ENCODE results near the gene MDFI.

MDFI gene

DNA sequence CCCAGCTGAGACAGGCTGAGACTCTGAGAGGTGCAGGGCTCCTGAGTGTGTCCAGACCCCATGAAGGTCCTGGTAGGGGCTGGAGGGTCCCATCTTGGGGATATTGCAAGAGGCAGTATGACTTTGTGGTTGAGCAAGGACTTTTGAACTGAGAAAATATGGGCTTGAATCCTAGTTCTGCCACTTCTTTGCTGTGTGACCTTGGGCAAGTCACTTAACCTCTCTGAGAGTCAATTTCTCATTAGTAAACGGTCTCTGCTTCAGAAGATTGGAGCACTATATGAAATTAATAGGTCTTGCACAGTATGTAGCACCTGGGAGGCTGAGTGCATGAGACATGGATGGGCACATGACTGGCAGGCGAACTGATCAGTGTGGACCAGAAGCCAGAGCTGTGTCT is 54.5 kb downstream of the MDFI start:
- ATAC-seq = no peak
- TF ChIP-seq GLIS3 (CRISPR knock-in tag; IDR thresholded peaks at IDR 0.05) (no peak), CSRNP3 (CRISPR knock-in tag; IDR thresholded peaks at IDR 0.05) (no peak), PPARA (CRISPR knock-in tag; IDR thresholded peaks at IDR 0.05; ENCODE audit: borderline replicate concordance) (no peak), OSR1 (CRISPR knock-in tag; IDR thresholded peaks at IDR 0.05) (no peak), SNAI2 (CRISPR knock-in tag; IDR thresholded peaks at IDR 0.05) (no peak), ESRRG (CRISPR knock-in tag; IDR thresholded peaks at IDR 0.05) (no peak), ISL1 (CRISPR knock-in tag; IDR thresholded peaks at IDR 0.05) (no peak), ZNF70 (CRISPR knock-in tag; IDR thresholded peaks at IDR 0.05) (no peak), CSDC2 (CRISPR knock-in tag; IDR thresholded peaks at IDR 0.05) (no peak), BACH2 (CRISPR knock-in tag; IDR thresholded peaks at IDR 0.05; ENCODE audit: borderline replicate concordance) (no peak)
- TF ChIP-seq, protein P1, sequence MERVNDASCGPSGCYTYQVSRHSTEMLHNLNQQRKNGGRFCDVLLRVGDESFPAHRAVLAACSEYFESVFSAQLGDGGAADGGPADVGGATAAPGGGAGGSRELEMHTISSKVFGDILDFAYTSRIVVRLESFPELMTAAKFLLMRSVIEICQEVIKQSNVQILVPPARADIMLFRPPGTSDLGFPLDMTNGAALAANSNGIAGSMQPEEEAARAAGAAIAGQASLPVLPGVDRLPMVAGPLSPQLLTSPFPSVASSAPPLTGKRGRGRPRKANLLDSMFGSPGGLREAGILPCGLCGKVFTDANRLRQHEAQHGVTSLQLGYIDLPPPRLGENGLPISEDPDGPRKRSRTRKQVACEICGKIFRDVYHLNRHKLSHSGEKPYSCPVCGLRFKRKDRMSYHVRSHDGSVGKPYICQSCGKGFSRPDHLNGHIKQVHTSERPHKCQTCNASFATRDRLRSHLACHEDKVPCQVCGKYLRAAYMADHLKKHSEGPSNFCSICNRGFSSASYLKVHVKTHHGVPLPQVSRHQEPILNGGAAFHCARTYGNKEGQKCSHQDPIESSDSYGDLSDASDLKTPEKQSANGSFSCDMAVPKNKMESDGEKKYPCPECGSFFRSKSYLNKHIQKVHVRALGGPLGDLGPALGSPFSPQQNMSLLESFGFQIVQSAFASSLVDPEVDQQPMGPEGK (CRISPR knock-in tag; IDR thresholded peaks at IDR 0.05; ENCODE audit: borderline replicate concordance) = no peak
- TF ChIP-seq, protein P2, sequence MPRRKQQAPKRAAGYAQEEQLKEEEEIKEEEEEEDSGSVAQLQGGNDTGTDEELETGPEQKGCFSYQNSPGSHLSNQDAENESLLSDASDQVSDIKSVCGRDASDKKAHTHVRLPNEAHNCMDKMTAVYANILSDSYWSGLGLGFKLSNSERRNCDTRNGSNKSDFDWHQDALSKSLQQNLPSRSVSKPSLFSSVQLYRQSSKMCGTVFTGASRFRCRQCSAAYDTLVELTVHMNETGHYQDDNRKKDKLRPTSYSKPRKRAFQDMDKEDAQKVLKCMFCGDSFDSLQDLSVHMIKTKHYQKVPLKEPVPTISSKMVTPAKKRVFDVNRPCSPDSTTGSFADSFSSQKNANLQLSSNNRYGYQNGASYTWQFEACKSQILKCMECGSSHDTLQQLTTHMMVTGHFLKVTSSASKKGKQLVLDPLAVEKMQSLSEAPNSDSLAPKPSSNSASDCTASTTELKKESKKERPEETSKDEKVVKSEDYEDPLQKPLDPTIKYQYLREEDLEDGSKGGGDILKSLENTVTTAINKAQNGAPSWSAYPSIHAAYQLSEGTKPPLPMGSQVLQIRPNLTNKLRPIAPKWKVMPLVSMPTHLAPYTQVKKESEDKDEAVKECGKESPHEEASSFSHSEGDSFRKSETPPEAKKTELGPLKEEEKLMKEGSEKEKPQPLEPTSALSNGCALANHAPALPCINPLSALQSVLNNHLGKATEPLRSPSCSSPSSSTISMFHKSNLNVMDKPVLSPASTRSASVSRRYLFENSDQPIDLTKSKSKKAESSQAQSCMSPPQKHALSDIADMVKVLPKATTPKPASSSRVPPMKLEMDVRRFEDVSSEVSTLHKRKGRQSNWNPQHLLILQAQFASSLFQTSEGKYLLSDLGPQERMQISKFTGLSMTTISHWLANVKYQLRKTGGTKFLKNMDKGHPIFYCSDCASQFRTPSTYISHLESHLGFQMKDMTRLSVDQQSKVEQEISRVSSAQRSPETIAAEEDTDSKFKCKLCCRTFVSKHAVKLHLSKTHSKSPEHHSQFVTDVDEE (CRISPR knock-in tag; IDR thresholded peaks at IDR 0.05) = no peak

DNA sequence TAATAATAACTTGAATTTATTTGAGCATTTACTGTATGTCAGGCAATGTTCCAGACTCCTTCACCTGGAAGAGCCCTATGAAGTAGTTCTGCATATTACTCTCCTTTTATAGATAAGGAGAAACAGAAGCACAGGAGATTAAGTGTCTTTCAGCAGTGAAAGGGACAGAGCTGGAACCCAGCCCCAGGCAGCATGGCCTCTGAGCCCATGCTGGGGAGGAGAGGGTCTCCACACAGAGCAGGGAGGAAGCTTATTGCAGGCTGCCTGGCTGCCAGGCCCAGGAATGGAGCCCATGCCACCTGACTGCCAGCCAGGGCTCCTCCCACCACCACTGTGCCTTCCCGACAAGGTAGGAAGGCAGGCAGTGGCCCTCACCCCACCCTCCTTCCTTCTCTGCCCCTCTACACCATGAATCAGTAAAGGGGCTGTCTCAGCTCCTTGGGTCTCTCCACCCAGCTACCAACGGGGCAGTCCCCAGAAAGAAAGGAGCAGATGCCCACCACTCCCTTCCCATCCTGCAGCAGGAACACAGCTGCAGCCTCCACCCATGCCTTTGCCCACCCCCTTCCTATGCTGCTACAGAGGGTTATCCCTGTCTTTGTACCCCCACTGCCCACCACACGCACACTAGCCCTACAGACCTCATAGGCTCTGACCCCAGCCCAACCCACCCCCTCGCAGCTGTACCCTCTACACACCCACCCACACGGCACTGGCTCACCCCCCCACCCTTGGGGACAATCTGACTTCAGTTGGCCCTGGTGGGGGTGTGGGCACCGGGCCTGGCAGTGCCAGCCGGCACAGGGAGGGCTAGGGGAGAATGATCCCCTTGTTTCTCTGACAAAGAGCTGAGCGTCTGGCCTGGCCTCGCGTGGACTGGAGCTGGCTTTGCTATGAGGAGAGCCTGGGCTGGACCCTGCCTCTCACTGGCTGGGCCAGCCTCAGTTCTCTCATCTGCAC is 55.3 kb downstream of the MDFI start:
- TF ChIP-seq ISL1 (CRISPR knock-in tag; IDR thresholded peaks at IDR 0.05) (no peak), ZNF565 (CRISPR knock-in tag; conservative IDR thresholded peaks at IDR 0.05; ENCODE audit: low read depth) (no peak)
- ATAC-seq = no peak

DNA sequence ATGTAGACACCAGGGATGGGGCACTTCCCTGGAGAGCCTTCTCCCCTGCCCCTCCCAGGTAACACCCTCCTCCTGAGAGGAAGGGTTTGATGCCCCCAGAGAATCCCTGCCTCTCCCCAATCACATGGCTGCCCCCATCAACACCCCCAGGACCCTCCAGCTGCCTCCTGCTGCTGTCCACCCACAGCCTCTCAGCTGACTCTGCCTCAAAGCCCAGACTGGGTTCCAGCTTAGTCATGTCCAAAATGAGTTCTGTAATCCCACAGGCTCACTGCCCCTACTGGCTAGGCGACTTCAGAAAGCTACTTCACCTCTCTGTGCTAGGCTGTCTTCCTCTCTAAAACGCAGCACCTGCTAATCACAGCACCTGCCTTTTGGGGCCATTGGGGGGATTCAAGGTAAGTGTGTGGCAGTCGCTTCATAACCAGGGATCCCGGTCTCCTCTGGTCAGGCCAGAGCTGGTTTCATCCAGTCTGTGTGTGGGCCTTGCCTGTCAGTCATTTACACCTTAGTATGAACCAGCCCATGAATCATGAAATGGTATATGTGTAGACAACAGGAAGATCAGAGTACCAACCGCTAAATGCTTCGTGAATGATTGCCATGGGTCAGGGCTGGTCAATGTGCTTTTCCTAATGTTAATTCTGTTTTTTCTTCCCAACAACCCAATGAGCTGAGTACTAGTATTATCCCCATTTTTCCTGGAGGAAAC is 56.7 kb downstream of the MDFI start:
- TF ChIP-seq RARB (CRISPR knock-in tag; IDR thresholded peaks at IDR 0.05) = no peak
- no peak for TF ChIP-seq OSR1 (CRISPR knock-in tag; IDR thresholded peaks at IDR 0.05)
- TF ChIP-seq SNAI2 (CRISPR knock-in tag; IDR thresholded peaks at IDR 0.05) = no peak
- no peak for TF ChIP-seq ARNTL (CRISPR knock-in tag; IDR thresholded peaks at IDR 0.05; ENCODE audit: borderline replicate concordance, low read depth)
- no peak for TF ChIP-seq POU6F1 (CRISPR knock-in tag; IDR thresholded peaks at IDR 0.05; ENCODE audit: borderline replicate concordance, low read depth)
- TF ChIP-seq ISL1 (CRISPR knock-in tag; IDR thresholded peaks at IDR 0.05) = no peak
- no peak for TF ChIP-seq ZC3H10 (CRISPR knock-in tag; IDR thresholded peaks at IDR 0.05)
- no peak for TF ChIP-seq ZNF8 (CRISPR knock-in tag; IDR thresholded peaks at IDR 0.05)
- no peak for TF ChIP-seq TOX (CRISPR knock-in tag; IDR thresholded peaks at IDR 0.05; ENCODE audit: borderline replicate concordance)
- TF ChIP-seq PPARA (CRISPR knock-in tag; IDR thresholded peaks at IDR 0.05; ENCODE audit: borderline replicate concordance) = no peak
- no peak for TF ChIP-seq BACH2 (CRISPR knock-in tag; IDR thresholded peaks at IDR 0.05; ENCODE audit: borderline replicate concordance)
- TF ChIP-seq ZNF70 (CRISPR knock-in tag; IDR thresholded peaks at IDR 0.05) = no peak
- no peak for TF ChIP-seq ZNF565 (CRISPR knock-in tag; conservative IDR thresholded peaks at IDR 0.05; ENCODE audit: low read depth)
- TF ChIP-seq, protein P1 (CRISPR knock-in tag; IDR thresholded peaks at IDR 0.05; ENCODE audit: borderline replicate concordance) = no peak
- no peak for ATAC-seq
